ENCODE data around the gene KAT8. TPM values are rescaled to one million over a fixed set of nuclear protein-coding genes. Genes with fewer than 3 reads are reported as not detected.

Gene KAT8
- total and polyA plus RNA-seq, 9 of the 15 experiments (the other 6 are each of a cell fraction or from before 2014, with no cell fraction given), result 10.0 to 98.5 (median 76.4) TPM

DNA sequence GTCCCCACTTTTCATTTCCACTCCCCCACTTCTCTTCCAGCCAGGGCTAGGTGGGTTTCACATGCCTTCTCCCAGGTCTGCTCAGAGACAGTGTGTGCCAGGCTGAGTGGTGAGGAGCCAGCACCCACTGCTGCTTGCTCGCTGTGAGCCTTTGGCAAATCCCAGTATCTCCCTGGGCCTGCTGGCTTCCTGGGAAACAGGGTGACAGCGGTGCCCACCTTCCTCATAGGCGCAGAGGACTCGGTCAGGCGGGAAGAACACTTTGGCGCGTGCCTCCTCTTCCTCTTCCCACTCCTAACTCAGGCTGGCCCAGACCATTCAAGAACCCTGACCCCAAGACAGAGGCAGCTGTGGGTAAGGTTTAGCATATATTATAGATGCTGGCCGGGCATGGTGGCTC is 28.3 kb upstream of the KAT8 start:
- DNase-seq (ENCODE audit: extremely low read depth in 1 of 4, low spot score in 3 of 4) (no peak), ATAC-seq (no peak), FAIRE-seq (no peak)
- POLR2A ChIA-PET, result interaction anchor here (0.7 to 1.4 kb wide), 3 partner anchors 15 to 90 kb away, joined by 3 to 4 read pairs (median 3); partner anchors contain the start of genes FUS, KAT8, ZNF646 and ZNF668
- H3K79me2 ChIP-seq (ENCODE audit: control insufficient read depth, insufficient read depth, low read length), result peaks cover 20% of the 10 kb centered on the region
- intact Hi-C loops (cut with micrococcal nuclease) (no loop called here), in situ Hi-C loops (cut with MboI) (no loop called here)
- WGBS (ENCODE audit: insufficient coverage, low coverage, missing lambda C conversion rate), result 91% methylated on average over 5 of the region's 8 CpGs
- no peaks in the 10 kb centered on the region for H3K9me3 ChIP-seq (replicated peaks; ENCODE audit: control insufficient read depth, insufficient read depth, low read depth, low read length)
- no peak overlapping the region for H2AFZ ChIP-seq (ENCODE audit: low read depth, low read length)
- no TSS peak for BruUV-seq (replicated peaks)
- H3K4me3 ChIP-seq, result no peak overlapping the region
- H3K36me3 ChIP-seq (ENCODE audit: control insufficient read depth, insufficient read depth, low read length), result peaks cover 45% of the 10 kb centered on the region; the same call in 2 of the 3 replicates
- peak overlapping the region in 1 of 2 experiments; percentile 55; a peak in 1 of 4 replicates for H3K9ac ChIP-seq (ENCODE audit: insufficient read depth in 1 of 2, low read depth in 2 of 2, low read length in 2 of 2)
- H3K27me3 ChIP-seq (ENCODE audit: control insufficient read depth in 2 of 2, insufficient read depth in 2 of 2, low read length in 2 of 2), result no peaks in the 10 kb centered on the region
- H3K9me1 ChIP-seq (ENCODE audit: control insufficient read depth, insufficient read depth, low read length), result peaks cover 3% of the 10 kb centered on the region
- H4K20me1 ChIP-seq (replicated peaks; ENCODE audit: control insufficient read depth, insufficient read depth, low read length), result peaks cover 8% of the 10 kb centered on the region; the same call in 1 of the 2 replicates
- no peak overlapping the region for H3K27ac ChIP-seq (ENCODE audit: extremely low read depth, low read depth, low read length)
- no peak overlapping the region for H3K4me2 ChIP-seq (ENCODE audit: insufficient read depth, low read length)
- H3K4me1 ChIP-seq (replicated peaks in 1 of 2; ENCODE audit: control insufficient read depth in 2 of 2, insufficient read depth in 2 of 2, low read length in 2 of 2), result peaks cover 10 to 51% of the 10 kb centered on the region in 2 experiments; a peak in 3 of 5 replicates
- CTCF ChIA-PET (ENCODE audit: low intra/inter-chr PET ratio), result no interaction called here
- TF ChIP-seq ARNT (IDR thresholded peaks at IDR 0.05) (no peak), CCAR2 (IDR thresholded peaks at IDR 0.05; ENCODE audit: low read depth, low read length) (no peak), REST (IDR thresholded peaks at IDR 0.05; ENCODE audit: borderline replicate concordance) (no peak), REST (CRISPR knock-in tag; IDR thresholded peaks at IDR 0.05; ENCODE audit: low read depth) (no peak), HNRNPLL (IDR thresholded peaks at IDR 0.05; ENCODE audit: low read depth, low read length, poor library complexity, severe bottlenecking) (no peak)
- TF ChIP-seq, protein P1, sequence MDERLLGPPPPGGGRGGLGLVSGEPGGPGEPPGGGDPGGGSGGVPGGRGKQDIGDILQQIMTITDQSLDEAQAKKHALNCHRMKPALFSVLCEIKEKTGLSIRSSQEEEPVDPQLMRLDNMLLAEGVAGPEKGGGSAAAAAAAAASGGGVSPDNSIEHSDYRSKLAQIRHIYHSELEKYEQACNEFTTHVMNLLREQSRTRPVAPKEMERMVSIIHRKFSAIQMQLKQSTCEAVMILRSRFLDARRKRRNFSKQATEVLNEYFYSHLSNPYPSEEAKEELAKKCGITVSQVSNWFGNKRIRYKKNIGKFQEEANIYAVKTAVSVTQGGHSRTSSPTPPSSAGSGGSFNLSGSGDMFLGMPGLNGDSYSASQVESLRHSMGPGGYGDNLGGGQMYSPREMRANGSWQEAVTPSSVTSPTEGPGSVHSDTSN (CRISPR knock-in tag; IDR thresholded peaks at IDR 0.05; ENCODE audit: low read depth), result no peak
- TF ChIP-seq, protein P1 (tag; conservative IDR thresholded peaks at IDR 0.05; ENCODE audit: low read depth), result no peak
- TF ChIP-seq, protein P2, sequence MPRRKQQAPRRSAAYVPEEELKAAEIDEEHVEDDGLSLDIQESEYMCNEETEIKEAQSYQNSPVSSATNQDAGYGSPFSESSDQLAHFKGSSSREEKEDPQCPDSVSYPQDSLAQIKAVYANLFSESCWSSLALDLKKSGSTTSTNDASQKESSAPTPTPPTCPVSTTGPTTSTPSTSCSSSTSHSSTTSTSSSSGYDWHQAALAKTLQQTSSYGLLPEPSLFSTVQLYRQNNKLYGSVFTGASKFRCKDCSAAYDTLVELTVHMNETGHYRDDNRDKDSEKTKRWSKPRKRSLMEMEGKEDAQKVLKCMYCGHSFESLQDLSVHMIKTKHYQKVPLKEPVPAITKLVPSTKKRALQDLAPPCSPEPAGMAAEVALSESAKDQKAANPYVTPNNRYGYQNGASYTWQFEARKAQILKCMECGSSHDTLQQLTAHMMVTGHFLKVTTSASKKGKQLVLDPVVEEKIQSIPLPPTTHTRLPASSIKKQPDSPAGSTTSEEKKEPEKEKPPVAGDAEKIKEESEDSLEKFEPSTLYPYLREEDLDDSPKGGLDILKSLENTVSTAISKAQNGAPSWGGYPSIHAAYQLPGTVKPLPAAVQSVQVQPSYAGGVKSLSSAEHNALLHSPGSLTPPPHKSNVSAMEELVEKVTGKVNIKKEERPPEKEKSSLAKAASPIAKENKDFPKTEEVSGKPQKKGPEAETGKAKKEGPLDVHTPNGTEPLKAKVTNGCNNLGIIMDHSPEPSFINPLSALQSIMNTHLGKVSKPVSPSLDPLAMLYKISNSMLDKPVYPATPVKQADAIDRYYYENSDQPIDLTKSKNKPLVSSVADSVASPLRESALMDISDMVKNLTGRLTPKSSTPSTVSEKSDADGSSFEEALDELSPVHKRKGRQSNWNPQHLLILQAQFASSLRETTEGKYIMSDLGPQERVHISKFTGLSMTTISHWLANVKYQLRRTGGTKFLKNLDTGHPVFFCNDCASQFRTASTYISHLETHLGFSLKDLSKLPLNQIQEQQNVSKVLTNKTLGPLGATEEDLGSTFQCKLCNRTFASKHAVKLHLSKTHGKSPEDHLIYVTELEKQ (CRISPR knock-in tag; IDR thresholded peaks at IDR 0.05), result no peak
